ENCODE data around the gene TCF7L2.

The TCF7L2 gene

GRCh38 chr10:113100281-113100680 lies 150.2 kb downstream of the TCF7L2 start:
- TF ChIP-seq ZNF565 (CRISPR knock-in tag; conservative IDR thresholded peaks at IDR 0.05; ENCODE audit: low read depth) (no peak), RARB (CRISPR knock-in tag; IDR thresholded peaks at IDR 0.05) (no peak), TSHZ2 (CRISPR knock-in tag; IDR thresholded peaks at IDR 0.05) (no peak), ZNF70 (CRISPR knock-in tag; IDR thresholded peaks at IDR 0.05) (no peak), PPARA (CRISPR knock-in tag; IDR thresholded peaks at IDR 0.05; ENCODE audit: borderline replicate concordance) (no peak), POU6F1 (CRISPR knock-in tag; IDR thresholded peaks at IDR 0.05; ENCODE audit: borderline replicate concordance, low read depth) (no peak), GLIS3 (CRISPR knock-in tag; IDR thresholded peaks at IDR 0.05) (no peak), ISL1 (CRISPR knock-in tag; IDR thresholded peaks at IDR 0.05) (no peak), CREB5 (CRISPR knock-in tag; IDR thresholded peaks at IDR 0.05; ENCODE audit: low read depth) (no peak), OSR1 (CRISPR knock-in tag; IDR thresholded peaks at IDR 0.05) (no peak), ZNF8 (CRISPR knock-in tag; IDR thresholded peaks at IDR 0.05) (no peak), PATZ1 (CRISPR knock-in tag; IDR thresholded peaks at IDR 0.05; ENCODE audit: borderline replicate concordance) (no peak), ZFP3 (CRISPR knock-in tag; IDR thresholded peaks at IDR 0.05) (no peak), ZFP30 (CRISPR knock-in tag; IDR thresholded peaks at IDR 0.05) (no peak), BACH2 (CRISPR knock-in tag; IDR thresholded peaks at IDR 0.05; ENCODE audit: borderline replicate concordance) (no peak), TOX (CRISPR knock-in tag; IDR thresholded peaks at IDR 0.05; ENCODE audit: borderline replicate concordance) (no peak), ZC3H10 (CRISPR knock-in tag; IDR thresholded peaks at IDR 0.05) (no peak)
- no peak for ATAC-seq

GRCh38 chr10:113103131-113103840 lies 153.2 kb downstream of the TCF7L2 start:
- TF ChIP-seq CSRNP3 (CRISPR knock-in tag; IDR thresholded peaks at IDR 0.05) (no peak), TSHZ2 (CRISPR knock-in tag; IDR thresholded peaks at IDR 0.05) (no peak), GLIS3 (CRISPR knock-in tag; IDR thresholded peaks at IDR 0.05) (no peak), TOX (CRISPR knock-in tag; IDR thresholded peaks at IDR 0.05; ENCODE audit: borderline replicate concordance) (no peak), OSR1 (CRISPR knock-in tag; IDR thresholded peaks at IDR 0.05) (no peak), ZNF8 (CRISPR knock-in tag; IDR thresholded peaks at IDR 0.05) (no peak), BACH2 (CRISPR knock-in tag; IDR thresholded peaks at IDR 0.05; ENCODE audit: borderline replicate concordance) (no peak), ZFP3 (CRISPR knock-in tag; IDR thresholded peaks at IDR 0.05) (no peak), ARNTL (CRISPR knock-in tag; IDR thresholded peaks at IDR 0.05; ENCODE audit: borderline replicate concordance, low read depth) (no peak), SNAI2 (CRISPR knock-in tag; IDR thresholded peaks at IDR 0.05) (no peak), ZFP30 (CRISPR knock-in tag; IDR thresholded peaks at IDR 0.05) (no peak), PATZ1 (CRISPR knock-in tag; IDR thresholded peaks at IDR 0.05; ENCODE audit: borderline replicate concordance) (no peak), ISL1 (CRISPR knock-in tag; IDR thresholded peaks at IDR 0.05) (no peak)
- ATAC-seq = peak; percentile 31; the same call in 1 of the 3 replicates

Measured in SK-N-SH treated with all-trans-retinoic acid at 6 μM for 48 hours (cell line).